ENCODE data around the gene OR5M8. TPM values are rescaled to one million over a fixed set of nuclear protein-coding genes. Genes with fewer than 3 reads are reported as not detected.

OR5M8 gene
- total and polyA plus RNA-seq, 10 of the 15 experiments (the other 5 are each of a cell fraction or from before 2014, with no cell fraction given), result not detected

DNA sequence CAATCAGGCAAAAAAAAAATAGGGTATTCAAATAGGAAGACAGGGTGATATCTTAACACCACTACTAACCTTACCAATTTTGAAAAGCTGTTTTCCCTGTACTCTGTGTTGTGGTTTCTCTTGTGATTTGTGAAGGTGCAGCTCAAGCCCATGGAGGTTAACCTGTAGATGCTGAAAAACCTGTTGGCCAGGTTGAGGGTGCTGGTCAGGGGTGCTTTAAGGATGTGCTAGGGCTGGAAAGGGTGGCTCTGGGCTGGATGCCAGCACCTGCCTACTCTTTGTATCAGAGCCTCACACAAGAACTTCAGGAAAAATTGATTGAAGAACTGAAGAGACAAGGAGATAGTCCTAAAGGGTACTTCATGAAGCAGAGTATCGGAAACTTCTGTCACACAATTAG lies 18.3 kb upstream of the OR5M8 start (continued):
- TF ChIP-seq, protein P1, sequence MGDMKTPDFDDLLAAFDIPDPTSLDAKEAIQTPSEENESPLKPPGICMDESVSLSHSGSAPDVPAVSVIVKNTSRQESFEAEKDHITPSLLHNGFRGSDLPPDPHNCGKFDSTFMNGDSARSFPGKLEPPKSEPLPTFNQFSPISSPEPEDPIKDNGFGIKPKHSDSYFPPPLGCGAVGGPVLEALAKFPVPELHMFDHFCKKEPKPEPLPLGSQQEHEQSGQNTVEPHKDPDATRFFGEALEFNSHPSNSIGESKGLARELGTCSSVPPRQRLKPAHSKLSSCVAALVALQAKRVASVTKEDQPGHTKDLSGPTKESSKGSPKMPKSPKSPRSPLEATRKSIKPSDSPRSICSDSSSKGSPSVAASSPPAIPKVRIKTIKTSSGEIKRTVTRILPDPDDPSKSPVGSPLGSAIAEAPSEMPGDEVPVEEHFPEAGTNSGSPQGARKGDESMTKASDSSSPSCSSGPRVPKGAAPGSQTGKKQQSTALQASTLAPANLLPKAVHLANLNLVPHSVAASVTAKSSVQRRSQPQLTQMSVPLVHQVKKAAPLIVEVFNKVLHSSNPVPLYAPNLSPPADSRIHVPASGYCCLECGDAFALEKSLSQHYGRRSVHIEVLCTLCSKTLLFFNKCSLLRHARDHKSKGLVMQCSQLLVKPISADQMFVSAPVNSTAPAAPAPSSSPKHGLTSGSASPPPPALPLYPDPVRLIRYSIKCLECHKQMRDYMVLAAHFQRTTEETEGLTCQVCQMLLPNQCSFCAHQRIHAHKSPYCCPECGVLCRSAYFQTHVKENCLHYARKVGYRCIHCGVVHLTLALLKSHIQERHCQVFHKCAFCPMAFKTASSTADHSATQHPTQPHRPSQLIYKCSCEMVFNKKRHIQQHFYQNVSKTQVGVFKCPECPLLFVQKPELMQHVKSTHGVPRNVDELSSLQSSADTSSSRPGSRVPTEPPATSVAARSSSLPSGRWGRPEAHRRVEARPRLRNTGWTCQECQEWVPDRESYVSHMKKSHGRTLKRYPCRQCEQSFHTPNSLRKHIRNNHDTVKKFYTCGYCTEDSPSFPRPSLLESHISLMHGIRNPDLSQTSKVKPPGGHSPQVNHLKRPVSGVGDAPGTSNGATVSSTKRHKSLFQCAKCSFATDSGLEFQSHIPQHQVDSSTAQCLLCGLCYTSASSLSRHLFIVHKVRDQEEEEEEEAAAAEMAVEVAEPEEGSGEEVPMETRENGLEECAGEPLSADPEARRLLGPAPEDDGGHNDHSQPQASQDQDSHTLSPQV (IDR thresholded peaks at IDR 0.05), result no peak
- no peak for TF ChIP-seq SMAD5 (IDR thresholded peaks at IDR 0.05; ENCODE audit: low read depth)

DNA sequence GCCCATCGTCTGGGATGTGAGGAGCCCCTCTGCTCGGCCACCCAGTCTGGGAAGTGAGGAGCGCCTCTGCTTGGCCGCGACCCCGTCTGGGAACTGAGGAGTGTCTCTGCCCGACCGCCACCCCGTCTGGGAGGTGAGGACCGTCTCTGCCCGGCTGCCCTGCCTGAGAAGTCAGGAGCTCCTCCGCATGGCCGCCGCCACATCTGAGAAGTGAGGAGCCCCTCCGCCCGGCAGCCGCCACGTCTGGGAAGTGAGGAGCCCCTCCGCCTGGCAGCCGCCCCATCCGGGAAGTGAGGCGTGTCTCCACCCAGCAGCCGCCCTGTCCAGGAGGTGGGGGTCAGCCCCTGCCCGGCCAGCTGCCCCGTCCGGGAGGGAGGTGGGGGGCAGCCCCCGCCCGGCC lies 5.8 kb upstream of the OR5M8 start:
- no peak for FAIRE-seq
- SMC1A ChIA-PET (ENCODE audit: uncharacterized antibody, unreplicated experiment), result no interaction called here
- BruUV-seq (replicated peaks), result no TSS peak
- Histone ChIP-seq H3K36me3 (ENCODE audit: control insufficient read depth in 2 of 2, insufficient read depth in 2 of 2, low read length in 1 of 2) (no peaks in the 10 kb centered on the region), H3K9ac (ENCODE audit: control insufficient read depth, insufficient read depth, low read length) (no peak overlapping the region), H3K4me2 (ENCODE audit: control insufficient read depth, insufficient read depth) (no peak overlapping the region), H3K4me3 (no peak overlapping the region), H2AFZ (ENCODE audit: control insufficient read depth, low read depth, low read length) (no peak overlapping the region), H3K4me1 (ENCODE audit: control insufficient read depth, insufficient read depth, low read length) (no peaks in the 10 kb centered on the region), H3K9me3 (replicated peaks; ENCODE audit: control insufficient read depth, insufficient read depth, low read length) (no peaks in the 10 kb centered on the region; the same call in 2 of the 3 replicates), H3K79me2 (ENCODE audit: control insufficient read depth, insufficient read depth, low read length) (no peaks in the 10 kb centered on the region), H3K27me3 (replicated peaks in 1 of 2; ENCODE audit: control insufficient read depth in 2 of 2, insufficient read depth in 2 of 2, low read length in 1 of 2) (no peaks in the 10 kb centered on the region), H4K20me1 (ENCODE audit: control insufficient read depth, insufficient read depth) (no peaks in the 10 kb centered on the region), H3K27ac (ENCODE audit: control insufficient read depth, insufficient read depth) (no peak overlapping the region)
- POLR2A ChIA-PET, result no interaction called here
- DNase-seq (ENCODE audit: low read depth, low spot score), result no peak
- CTCF ChIA-PET, result no interaction called here
- ATAC-seq, result no peak
- RAD21 ChIA-PET (ENCODE audit: unreplicated experiment), result no interaction called here
- 81% methylated on average over 19 of the region's 28 CpGs for WGBS (ENCODE audit: insufficient coverage, insufficient replicate concordance, low lambda C conversion rate, missing lambda C conversion rate)
- in situ Hi-C loops (cut with MboI) (no loop called here), intact Hi-C loops (cut with micrococcal nuclease; ENCODE audit: unreplicated experiment) (no loop called here)
- TF ChIP-seq BHLHE40 (IDR thresholded peaks at IDR 0.05; ENCODE audit: borderline replicate concordance in 1 of 2, low read depth in 2 of 2, low read length in 1 of 2) (no peak), TAF1 (IDR thresholded peaks at IDR 0.05; ENCODE audit: borderline replicate concordance, low read depth, low read length) (no peak), NFIC (IDR thresholded peaks at IDR 0.05; ENCODE audit: low read depth, low read length) (no peak), NFYB (IDR thresholded peaks at IDR 0.05; ENCODE audit: insufficient read depth, low read depth, low read length) (no peak)
- TF ChIP-seq, protein P2, sequence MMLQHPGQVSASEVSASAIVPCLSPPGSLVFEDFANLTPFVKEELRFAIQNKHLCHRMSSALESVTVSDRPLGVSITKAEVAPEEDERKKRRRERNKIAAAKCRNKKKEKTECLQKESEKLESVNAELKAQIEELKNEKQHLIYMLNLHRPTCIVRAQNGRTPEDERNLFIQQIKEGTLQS (IDR thresholded peaks at IDR 0.05; ENCODE audit: borderline replicate concordance, extremely low read depth, low read depth, low read length), result no peak
- TF ChIP-seq, protein P3, sequence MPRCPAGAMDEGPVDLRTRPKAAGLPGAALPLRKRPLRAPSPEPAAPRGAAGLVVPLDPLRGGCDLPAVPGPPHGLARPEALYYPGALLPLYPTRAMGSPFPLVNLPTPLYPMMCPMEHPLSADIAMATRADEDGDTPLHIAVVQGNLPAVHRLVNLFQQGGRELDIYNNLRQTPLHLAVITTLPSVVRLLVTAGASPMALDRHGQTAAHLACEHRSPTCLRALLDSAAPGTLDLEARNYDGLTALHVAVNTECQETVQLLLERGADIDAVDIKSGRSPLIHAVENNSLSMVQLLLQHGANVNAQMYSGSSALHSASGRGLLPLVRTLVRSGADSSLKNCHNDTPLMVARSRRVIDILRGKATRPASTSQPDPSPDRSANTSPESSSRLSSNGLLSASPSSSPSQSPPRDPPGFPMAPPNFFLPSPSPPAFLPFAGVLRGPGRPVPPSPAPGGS (IDR thresholded peaks at IDR 0.05; ENCODE audit: borderline replicate concordance, insufficient read depth, low read depth, low read length, poor library complexity, severe bottlenecking), result no peak
- TF ChIP-seq, protein P4, sequence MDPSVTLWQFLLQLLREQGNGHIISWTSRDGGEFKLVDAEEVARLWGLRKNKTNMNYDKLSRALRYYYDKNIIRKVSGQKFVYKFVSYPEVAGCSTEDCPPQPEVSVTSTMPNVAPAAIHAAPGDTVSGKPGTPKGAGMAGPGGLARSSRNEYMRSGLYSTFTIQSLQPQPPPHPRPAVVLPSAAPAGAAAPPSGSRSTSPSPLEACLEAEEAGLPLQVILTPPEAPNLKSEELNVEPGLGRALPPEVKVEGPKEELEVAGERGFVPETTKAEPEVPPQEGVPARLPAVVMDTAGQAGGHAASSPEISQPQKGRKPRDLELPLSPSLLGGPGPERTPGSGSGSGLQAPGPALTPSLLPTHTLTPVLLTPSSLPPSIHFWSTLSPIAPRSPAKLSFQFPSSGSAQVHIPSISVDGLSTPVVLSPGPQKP (IDR thresholded peaks at IDR 0.05; ENCODE audit: low read depth, low read length), result no peak
- TF ChIP-seq, protein P5, sequence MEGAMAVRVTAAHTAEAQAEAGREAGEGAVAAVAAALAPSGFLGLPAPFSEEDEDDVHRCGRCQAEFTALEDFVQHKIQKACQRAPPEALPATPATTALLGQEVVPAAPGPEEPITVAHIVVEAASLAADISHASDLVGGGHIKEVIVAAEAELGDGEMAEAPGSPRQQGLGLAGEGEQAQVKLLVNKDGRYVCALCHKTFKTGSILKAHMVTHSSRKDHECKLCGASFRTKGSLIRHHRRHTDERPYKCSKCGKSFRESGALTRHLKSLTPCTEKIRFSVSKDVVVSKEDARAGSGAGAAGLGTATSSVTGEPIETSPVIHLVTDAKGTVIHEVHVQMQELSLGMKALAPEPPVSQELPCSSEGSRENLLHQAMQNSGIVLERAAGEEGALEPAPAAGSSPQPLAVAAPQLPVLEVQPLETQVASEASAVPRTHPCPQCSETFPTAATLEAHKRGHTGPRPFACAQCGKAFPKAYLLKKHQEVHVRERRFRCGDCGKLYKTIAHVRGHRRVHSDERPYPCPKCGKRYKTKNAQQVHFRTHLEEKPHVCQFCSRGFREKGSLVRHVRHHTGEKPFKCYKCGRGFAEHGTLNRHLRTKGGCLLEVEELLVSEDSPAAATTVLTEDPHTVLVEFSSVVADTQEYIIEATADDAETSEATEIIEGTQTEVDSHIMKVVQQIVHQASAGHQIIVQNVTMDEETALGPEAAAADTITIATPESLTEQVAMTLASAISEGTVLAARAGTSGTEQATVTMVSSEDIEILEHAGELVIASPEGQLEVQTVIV (IDR thresholded peaks at IDR 0.05; ENCODE audit: borderline replicate concordance, partially characterized antibody), result no peak

Measured in GM12878 (cell line).